HS-5 (cell line): Measurements from ENCODE around the gene CLIC2.
"Not testable (repeated sequence)": the region's sequence is repeated elsewhere in the genome, so short reads cannot be mapped to it uniquely, and the experiment has no call there.

ENCODE experiments used
- DNase-seq: peaks from one replicate; pipeline ENCODE4 v3.0.0-alpha.2; 2012; ENCODE audit warnings: low read depth

CLIC2 gene

DNA sequence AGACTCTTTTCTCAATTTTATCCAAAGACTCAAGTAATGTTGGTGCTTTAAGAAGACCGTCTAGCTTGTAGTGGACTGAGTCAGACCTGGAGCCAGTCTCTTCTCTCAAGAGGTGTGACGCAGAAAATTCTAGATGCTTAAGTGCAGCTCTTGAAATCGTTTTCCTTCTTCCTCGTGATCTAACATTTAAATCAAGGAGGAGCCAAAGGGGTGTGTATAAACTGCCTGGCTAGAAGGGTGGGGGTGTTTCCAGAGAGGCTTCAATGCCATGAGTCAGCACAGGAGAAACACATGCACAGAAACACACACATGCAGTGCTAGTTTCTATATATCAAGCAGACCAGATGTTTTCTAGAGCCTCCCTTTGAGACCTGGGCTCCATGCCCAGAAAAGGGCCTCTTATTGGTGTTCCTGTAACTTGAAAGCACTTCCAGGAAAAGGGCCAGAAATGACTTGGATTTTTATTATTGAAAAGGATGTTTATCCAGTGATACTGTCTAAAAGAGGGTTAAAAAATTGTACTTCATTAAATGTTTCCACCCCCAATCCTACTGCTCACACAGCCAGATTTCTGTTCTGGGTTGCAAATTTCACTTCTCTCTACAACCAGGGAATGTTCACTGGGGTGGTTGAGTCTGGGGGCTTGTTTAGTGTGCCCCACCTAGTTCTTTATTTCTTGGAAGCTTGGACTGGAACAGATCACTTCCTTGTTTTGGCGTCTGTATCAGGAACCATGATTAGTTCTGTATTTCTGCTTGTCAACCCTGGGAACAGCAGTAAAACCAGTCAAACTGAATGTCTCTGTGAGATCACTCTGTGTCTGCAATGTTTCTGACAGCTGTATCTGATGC lies at the start of gene CLIC2:
CLIC2 (minus strand) TSS at position 129 of the 851 bp plus-strand sequence. CDS start 187 bp downstream, outside the sequence.
- DNase-seq = peak; percentile 65

DNA sequence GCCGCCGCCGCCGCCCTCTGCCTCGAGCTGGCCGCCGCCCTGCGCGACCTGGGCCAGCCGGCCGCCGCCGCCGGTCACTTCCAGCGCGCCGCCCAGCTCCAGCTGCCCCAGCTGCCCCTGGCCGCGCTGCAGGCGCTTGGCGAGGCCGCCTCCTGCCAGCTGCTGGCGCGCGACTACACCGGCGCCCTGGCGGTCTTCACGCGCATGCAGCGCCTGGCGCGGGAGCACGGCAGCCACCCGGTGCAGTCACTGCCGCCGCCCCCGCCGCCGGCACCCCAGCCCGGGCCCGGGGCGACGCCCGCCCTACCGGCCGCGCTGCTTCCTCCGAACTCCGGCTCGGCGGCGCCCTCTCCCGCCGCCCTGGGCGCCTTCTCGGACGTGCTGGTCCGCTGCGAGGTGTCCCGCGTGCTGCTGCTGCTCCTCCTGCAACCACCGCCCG lies 48.1 kb upstream of the CLIC2 start:
- DNase-seq = not testable (repeated sequence)

- not testable (repeated sequence) for DNase-seq
These were observed 47.6 kb upstream of the CLIC2 start, which contains the start of gene F8A2 for GRCh38 chrX:155381843-155382528. Gene F8A2 (plus strand): TSS chrX:155382095. CDS start chrX:155382115, 20 bp downstream.

- not testable (repeated sequence) for DNase-seq
These were observed 45.4 kb upstream of the CLIC2 start for GRCh38 chrX:155379802-155380201.

GRCh38 chrX:155373777-155374458 lies 39.5 kb upstream of the CLIC2 start:
- DNase-seq = not testable (repeated sequence)

GRCh38 chrX:155363712-155364111 lies 29.3 kb upstream of the CLIC2 start:
- not testable (repeated sequence) for DNase-seq

DNA sequence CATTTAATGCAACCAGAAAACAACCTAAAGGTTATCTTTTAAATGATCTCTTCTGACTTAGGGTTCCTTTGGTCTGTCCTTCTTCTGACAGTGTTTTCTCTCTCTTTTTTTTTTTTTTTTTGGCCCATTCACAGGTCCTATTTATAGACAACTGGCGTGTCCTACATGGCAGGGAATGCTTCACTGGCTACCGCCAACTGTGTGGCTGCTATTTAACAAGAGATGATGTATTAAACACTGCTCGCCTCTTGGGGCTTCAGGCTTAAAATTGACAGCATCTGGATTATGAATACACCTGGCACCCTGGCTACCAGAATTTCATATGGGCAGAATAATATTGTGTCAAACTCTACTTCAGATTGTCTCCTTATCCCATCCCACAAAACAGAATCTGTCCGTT lies 15.0 kb upstream of the CLIC2 start:
- DNase-seq = not testable (repeated sequence)

DNA sequence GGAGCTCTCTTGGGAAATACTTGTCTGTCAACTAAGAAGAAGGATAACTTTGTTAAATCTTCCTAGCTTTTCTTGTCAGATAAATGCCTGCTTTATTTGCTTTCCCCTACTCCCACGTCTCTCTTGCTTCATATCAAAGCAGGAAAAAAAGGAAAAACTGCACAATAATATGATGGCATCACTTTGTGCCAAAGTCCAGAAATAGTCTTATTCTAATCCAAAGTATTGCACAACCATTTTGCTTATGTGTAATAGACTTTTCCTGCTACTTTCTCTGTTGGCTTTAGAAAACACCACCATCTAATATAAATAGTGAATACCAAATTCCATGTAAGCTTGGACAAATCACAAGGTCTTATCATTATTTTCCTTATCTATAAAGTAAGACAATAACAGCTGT lies 11.3 kb upstream of the CLIC2 start:
- DNase-seq = not testable (repeated sequence)

DNA sequence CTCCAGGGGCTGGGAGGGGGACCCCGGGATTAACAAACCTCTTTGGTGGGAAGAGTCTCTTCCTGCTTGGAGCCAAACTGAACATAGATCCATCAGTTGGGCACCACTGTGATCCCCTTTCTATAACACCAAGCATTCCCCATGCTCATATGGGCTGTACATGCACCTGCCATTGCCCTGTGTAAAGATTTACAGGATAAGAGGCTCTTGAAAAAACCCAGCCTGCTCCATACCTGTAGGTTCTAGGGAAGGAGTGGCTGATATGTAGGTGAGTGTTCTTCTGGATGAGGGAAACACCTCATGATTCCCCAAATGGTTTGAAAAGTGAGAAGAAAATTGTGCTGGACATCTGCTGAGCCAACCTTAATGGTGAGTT lies 911 bp upstream of the CLIC2 start:
- DNase-seq = not testable (repeated sequence)

GRCh38 chrX:155333544-155334100 lies 792 bp downstream of the CLIC2 start:
- DNase-seq = no peak

- no peak for DNase-seq
These were observed 3.4 kb downstream of the CLIC2 start for GRCh38 chrX:155330992-155331391.

DNA sequence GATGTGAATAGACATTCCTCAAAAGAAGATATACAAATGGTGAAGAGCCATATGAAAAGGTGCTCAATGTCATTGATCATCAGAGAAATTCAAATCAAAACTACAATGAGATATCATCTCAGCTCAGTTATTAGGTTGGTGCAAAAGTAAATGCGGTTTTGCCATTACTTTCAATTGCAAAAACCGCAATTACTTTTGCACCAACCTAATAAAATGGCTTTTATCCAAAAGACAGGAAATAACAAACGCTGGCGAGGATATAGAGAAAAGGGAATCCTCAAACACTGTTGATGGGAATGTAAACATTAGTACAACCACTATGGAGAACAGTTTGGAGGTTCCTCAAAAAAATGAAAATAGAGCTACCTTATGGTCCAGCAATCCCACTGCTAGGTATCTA lies 5.1 kb downstream of the CLIC2 start:
- no peak for DNase-seq

- DNase-seq = no peak
These were observed 7.8 kb downstream of the CLIC2 start for GRCh38 chrX:155326610-155327009.

DNA sequence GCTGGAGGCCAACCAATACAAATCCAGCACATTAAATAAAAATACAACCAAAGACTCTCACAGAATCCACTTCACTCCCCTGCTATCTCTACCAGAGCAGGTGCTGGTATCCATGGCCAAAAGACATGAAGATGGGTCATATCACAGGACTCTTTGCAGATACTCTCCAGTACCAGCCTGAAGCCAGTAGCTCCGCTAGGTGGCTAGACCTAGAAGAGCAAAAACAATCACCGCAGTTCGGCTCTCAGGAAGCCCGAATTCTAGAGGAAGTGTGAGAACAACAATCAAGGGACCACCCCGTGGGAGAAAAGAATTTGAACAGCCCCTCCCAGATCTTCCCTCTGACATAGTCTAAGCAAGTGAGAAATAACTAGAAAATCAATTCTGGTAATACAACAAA lies 20.2 kb downstream of the CLIC2 start:
- no peak for DNase-seq

- DNase-seq = no peak
These were observed 20.6 kb downstream of the CLIC2 start for GRCh38 chrX:155313766-155314165.

DNA sequence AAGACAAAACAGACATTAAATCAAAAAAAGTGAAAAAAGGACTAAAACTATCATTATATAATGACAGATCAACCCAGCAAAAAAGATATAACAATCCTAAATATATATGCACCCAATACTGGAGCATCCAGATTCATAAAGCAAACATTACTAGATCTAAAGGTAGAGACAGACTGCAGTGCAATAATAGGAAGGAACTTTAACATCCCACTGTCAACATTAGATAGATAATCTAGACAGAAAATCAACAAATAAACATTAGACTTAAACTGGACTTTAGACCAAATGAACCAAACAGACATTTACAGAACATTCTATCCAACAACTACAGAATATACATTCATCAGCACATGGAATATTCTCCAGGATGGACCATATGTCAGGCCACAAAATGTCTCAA lies 40.6 kb downstream of the CLIC2 start:
- DNase-seq = no peak

DNA sequence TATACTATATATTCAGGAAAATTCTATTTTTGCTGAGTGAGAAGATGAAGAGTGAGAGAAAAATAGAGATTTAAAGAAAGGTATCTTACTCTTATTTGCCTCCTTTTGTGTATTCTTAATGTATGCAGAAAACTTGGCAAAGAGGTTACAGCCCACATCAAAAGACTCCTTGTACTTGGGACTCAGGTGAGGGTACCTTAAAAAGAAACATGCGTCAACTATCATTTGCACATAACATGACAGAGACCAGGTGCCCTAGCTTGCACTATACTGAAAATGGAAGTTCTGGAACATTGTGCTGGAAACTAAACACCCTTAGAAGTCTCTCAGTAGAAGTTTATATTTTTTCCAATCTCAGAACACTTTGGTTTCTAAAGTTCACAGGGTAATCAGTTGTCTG lies 54.5 kb downstream of the CLIC2 start:
- no peak for DNase-seq

DNA sequence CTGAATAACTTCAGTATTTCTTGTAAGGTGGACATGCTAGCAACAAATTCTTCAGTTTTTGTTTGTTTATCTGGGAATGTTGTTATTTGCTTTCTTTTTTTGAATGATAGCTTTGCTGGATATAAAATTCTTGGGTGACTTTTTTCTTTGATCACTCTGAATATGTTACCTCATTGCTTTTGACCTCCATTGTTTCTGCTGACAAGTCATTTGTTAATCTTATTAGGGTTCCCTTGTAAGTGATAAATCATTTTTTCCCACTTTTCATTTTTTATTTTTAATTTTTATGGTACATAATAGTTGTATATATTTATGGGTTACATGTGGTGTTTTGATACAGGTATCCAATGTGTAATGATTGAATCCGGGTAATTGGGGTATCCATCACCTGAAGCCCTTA lies 63.4 kb downstream of the CLIC2 start:
- no peak for DNase-seq

GRCh38 chrX:155267995-155268394 lies 66.4 kb downstream of the CLIC2 start:
- not testable (repeated sequence) for DNase-seq

- no peak for DNase-seq
These were observed 68.0 kb downstream of the CLIC2 start for GRCh38 chrX:155266439-155266838.

DNA sequence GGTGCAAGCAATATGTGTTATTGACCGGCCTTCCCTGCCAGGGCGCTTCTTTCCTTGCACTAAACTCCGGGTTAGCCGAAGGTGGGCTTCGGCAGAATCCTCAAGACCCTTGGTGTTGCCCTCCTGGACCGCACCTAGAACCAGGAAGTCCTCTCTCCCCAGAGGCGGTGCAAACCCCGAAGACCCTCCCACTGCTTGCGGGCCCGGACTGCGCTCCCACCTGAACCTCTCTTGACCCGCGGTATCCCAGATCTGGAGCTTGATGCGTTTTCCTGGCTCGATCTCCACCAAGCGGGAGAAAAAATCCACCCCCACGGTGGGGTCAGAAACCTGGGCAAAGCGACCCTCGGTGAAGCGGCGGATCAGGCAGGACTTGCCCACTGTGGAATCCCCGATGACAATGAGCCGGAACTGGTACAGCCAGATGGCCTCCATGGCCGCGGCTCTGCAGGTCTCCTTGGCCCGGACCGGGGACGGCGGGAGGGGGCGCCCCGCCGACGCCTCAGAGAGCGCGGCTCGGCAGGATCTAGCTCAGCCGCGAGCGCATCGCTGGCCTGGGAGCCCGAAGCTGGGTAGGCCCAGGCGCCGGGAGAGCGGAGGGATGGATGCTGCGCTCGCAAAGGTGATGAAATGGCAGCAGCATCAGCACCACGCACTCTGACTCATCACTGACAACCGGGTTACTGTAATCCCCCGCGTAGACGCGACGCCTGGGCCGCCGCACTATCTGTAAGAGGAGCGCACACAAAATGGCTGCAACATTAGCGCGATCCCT lies 70.4 kb downstream of the CLIC2 start, which contains the start of gene RAB39B:
RAB39B (minus strand) TSS at position 638 of the 775 bp plus-strand sequence; CDS start at position 435, 203 bp downstream.
- DNase-seq = peak; percentile 20
